GM12873 (cell line): ENCODE results near the gene SDSL.

Experiments used
- CTCF ChIP-seq: IDR thresholded peaks from 2 replicates; pipeline ENCODE4 v1.5.1; 2012; ENCODE audit warnings: low read depth, mild to moderate bottlenecking, moderate library complexity, low read length, control low read depth; ENCODE audit not compliant: insufficient read depth; ENCODE audit errors: missing control alignments

SDSL gene

DNA sequence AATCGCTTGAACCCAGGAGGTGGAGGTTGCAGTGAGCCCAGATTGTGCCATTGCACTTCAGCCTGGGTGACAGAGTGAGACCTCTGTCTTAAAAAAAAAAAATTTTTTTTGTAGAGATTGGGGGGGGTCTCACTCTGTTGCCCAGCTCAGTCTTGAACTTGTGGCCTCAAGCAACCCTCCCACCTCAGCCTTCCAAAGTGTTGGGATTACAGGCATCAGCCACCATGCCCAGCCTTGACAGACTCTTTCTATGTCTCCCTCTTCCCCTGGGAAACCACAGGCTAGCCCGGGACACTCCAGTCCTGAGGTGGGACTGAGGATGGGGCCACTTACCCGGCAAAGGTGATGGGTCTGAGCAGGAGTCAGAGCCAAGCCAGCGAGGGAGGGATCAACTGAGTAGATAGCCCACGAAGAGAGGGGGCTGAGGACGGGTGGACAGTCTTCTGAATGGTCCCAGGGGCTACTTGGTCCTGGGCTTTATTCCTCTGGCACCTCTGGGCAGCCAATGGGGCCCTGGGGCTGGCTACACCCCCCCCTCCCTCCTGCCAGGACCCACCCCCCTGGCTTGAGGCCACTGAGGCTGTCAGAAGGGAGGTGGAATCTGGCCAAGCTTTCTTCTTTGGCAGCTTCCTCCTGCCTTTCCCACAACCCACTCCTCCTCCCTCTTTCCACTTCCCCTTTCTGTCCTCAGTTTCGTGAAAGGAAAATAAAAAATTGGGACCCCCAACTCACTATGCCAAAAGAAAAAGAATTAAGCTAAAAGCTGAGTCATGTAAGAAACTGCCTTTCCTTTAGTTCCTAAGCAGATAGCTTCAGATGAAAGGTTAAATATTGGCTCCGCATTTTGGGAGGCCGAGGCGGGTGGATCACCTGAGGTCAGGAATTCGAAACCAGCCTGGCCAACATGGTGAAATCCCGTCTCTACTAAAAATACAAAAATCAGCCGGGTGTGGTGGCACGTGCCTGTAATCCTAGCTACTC lies 18.5 kb upstream of the SDSL start, which contains the start of gene SDS:
Gene SDS, minus strand, starts transcription at position 453 of the 981 bp plus-strand sequence. CDS start 4,179 bp downstream, outside the sequence.
- no peak for TF ChIP-seq CTCF

DNA sequence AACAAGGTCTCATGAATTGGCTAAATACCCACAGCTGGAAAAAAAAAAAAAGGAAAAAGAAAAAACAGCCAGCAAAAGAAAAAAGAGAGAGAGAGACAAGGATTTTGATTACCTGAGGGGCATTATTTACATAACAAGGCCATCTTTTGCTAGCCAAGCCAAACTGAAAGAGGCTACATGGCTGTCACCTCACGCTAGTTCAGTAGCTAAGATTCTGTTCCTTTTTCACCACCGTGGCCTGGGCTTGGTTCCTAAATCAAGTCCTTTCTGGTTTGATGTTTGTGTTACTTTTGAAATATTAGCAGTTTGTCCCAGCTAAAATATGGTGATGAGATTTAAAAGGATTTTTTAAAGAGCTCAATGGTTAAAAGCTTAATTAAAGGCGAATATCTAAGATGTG lies 16.5 kb upstream of the SDSL start:
- no peak for TF ChIP-seq CTCF

- no peak for TF ChIP-seq CTCF
Measured at GRCh38 chr12:113407931-113408600, 14.1 kb upstream of the SDSL start.

- no peak for TF ChIP-seq CTCF
Measured at GRCh38 chr12:113408756-113409298, 13.4 kb upstream of the SDSL start.

- TF ChIP-seq CTCF, result no peak
Measured at GRCh38 chr12:113409462-113410124, 12.6 kb upstream of the SDSL start.

GRCh38 chr12:113413488-113413939 lies 8.7 kb upstream of the SDSL start:
- TF ChIP-seq CTCF, result no peak

DNA sequence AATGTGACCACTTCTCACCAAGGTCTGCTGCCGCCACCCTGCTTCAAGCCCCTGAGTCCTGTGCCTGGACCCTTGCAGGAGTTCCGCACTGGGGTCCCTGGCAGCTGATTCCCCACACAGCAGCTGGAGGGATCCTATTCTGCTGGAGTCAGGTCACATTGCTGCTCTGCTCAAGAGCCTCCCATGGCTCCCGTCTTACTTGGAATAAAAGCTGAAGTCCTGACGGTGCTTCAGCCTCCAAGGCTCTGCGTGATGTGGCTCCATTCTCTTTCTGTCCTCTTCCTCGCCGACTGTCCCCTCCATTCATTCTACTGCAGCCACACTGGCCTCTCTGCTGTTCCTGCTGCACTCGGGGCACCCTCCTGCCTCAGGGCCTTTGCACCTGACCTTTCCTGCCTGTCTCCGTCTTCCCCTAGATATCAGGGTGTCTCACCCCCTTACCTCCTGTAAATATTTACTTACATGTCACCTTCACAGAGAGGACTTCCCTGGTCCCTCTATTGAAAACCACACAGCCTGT lies 7.6 kb upstream of the SDSL start:
- no peak for TF ChIP-seq CTCF
